Measurements from ENCODE around the gene HOXA7.

HOXA7 gene

DNA sequence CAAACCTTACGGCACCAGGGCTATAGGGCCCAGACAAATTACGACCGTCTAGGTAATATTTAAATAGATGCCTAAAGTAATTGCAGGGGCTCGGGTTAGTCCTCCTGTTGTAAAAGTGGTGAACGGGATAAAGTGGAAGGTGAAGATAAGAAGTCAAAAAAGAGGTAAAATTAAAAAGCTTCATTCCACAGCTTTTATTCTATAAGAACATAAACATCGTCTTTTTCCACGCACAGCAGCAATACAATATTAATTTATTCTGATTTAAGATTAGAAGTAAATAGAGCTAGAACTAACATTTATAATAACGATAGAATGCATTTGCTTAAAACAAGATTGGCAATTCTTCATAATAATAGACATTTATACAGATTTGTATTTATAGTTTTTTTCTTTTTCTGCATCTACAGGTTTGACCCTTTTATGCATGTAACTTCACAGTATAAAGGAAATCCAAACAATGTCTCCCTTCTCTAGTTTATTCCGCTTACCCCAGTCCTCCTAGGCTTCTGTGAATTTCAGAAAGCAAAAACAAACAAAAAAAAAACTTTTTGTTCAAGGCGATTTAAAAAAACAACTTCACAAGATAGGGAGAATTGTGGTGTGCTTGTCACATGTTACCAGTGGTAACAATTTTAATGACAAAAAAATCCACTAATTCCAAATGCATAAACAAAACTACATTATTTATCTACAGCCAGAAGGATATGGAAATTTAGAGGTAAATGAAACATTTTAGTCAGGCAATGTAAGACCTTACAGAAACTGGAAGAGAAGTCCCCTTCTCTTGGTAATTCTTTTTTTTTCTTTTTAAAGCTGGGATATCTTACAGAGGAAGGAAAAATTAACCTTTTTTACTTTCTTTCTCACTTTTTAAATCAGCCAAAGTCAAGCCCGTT, 14.2 kb upstream of the HOXA7 start:
- DNase-seq: no peak

DNA sequence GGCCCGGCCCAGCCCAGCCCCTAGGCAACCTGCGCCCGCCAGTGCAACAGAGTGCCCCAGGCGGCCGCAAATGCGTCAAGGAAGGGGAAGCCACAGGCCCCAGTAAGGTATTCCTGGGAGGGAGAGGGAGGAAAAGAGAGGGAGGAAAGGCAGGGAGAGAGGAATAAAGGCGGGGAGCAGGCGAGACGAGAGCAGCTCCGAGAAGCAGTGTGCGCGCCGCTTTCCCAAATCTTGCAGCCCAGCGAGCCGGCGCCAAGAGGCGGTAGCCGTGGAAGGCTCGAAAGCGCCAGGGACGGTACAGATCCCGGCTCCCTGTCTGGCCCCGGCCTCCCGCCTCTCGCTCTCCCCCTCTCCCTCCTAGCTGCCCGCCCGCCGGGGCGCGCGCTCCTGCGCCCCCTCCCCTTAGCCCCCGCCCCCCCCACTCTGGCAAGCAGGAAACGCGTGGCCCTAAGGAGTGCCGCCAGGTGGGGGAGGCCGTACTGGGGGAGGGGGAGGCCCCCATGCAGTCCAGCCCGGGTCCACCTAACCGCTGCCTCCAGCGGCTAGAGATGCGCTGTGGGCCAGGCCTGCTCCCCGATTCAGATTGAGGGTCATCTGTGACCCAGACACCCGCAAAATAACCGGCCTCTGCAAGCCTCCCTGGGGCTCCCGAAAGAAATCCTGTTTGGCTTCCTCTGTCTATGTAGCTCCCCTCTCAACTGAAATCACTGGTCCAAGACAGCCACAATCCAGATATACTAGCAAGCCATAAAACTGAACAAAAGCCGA, 13.4 kb upstream of the HOXA7 start:
- DNase-seq: no peak

DNA sequence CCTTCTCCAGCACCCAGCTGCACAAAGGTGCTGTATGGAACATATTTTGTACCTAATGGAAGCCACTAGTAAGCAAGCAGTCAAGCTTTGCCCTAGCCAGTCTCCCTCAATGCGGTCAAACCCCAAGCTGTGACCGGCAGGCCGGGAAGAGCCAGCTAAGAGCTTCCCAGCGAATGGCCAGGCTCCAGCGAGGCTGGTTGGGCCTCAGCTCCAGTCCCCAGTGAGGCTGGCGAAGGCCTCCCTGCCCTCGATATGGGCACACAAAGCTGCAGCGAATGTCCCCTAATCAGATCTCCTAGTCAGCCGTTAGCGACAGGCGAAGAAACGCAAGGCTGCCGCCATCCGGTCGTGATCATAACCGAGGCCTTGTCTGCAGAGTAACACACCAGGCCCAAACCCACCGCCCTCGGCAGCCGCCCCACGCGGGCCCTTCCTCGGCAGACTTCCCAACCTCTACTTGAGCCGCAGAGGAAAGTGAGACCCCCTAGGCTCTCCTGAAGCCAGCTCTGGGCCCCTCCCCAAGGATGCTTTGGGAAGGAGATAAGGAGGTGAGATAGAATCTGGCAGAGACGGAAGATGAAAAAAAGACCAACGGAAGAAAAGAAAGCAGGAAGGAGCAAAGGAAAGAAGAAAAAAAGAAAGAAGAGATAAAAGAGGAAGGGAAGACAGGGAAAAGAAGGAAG, 11.9 kb upstream of the HOXA7 start:
- no peak for DNase-seq

DNA sequence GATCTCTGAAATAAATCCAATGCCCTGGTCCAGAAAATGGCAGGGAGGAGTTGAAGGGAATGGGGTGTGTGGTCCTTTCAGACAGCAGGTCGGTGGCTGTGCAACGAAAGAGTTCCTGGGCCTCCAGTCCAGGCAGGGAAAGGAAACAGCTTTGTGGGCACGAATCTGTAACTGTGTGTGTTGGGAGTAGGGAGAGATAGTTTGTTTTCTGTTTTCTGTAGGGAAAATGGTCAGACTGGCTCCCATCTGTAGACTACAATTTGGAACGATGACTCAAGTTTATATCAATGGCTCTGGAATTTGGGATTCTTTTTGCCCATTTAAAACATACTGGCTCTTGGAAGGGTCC, 11.4 kb upstream of the HOXA7 start:
- DNase-seq: no peak

DNA sequence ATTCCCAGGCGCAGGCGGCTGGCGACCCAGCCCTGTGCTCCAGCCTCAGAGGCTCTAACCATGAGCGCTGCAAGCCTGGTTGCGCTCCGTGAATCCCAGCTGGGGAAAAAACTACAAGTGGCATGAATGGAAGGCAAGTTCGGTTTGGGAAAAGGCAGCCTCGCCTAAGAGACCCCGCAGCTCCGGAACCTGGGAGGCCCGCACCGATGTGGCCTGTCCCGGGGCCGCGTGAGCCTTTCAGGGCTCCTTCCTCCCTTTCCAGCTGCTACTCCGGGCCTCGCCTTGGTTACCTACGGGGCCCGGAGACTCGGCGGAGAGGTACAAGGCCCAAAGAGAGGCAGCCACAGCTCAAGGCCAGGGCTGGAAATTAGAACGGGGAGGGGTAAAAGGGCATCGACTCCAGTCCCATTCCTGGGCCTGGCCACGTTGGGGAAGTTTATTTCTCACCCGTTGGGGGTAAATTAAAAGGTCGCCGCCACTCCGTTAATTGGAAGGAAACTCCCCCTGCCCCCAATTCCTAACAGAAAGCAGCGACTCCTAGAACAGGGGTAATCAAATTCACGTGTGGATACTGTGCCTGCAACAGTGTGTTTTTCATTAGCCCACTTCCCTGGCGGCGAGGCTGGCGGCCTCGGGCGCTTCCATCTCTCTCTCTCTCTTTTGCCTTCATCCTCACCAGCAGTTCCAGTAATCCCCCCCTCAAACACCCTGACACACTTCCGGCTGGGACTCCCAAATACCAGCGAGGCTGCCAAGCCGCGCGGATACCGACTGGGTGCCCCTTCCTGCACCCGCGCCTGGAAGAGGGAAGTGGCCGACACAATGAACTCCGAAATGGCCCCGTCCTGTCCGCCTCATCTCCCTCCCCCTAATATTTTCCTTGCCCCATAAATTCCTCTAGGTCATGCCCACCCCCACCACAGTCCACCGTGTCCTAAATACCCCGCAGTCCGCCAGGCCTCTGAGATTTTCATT, 10.3 kb upstream of the HOXA7 start:
- DNase-seq: no peak

DNA sequence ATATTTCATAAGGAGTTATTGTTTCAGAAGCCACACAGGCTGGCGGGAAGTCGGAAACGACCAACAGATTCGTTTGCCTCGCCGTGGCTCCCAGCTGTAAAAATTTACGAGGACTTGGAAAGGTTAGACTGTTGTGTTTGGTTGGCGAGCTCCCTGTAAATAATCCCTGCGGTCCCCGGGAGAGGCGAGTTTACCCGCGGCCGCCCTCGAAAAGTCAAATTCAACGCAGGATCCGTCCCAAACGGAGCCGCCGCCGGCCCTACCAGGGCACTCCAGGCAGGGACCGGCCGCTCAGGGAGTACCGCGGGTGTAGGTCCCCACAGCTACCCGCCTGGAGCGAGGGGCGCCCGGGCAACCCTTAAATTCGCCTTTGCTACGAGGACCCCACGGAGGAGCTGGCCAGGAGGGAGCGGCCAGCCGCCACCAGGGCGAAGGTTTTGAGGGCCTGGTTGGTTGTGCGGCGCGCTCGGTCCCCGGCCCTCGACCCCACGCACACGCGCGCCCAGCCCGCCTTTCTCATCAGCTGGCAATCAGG, 9.6 kb upstream of the HOXA7 start:
- no peak for DNase-seq

DNA sequence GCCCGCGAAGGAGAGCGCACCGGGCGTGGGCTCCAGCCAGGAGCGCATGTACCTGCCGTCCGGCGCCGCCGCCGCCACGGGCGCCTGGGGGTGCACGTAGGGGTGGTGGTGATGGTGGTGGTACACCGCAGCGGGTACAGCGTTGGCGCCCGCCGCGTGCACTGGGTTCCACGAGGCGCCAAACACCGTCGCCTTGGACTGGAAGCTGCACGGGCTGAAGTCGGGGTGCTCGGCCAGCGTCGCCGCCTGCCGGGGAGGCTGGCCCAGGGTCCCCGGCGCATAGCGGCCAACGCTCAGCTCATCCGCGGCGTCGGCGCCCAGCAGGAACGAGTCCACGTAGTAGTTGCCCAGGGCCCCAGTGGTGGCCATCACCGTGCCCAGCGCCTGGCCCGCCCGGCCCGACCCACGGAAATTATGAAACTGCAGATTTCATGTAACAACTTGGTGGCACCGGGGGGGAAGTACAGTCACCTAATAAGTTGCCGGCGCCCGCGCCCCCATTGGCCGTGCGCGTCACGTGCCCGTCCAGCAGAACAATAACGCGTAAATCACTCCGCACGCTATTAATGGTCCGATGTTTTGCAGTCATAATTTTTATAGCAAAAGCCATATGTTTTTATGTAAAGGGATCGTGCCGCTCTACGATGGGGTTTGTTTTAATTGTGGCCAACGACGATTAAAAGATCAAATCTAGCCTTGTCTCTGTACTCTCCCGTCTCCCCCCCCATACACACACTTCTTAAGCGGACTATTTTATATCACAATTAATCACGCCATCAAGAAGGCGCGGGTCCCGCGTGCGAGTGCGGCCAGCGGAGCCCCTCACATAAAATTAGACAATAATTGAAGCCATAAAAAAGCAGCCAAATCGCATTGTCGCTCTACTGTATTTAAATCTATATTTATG, 8.9 kb upstream of the HOXA7 start, which contains the start of gene HOXA9:
Gene HOXA9 (minus strand): TSS at position 449 of the 907 bp plus-strand sequence. CDS start 80 bp downstream, at position 369.
- DNase-seq: no peak

DNA sequence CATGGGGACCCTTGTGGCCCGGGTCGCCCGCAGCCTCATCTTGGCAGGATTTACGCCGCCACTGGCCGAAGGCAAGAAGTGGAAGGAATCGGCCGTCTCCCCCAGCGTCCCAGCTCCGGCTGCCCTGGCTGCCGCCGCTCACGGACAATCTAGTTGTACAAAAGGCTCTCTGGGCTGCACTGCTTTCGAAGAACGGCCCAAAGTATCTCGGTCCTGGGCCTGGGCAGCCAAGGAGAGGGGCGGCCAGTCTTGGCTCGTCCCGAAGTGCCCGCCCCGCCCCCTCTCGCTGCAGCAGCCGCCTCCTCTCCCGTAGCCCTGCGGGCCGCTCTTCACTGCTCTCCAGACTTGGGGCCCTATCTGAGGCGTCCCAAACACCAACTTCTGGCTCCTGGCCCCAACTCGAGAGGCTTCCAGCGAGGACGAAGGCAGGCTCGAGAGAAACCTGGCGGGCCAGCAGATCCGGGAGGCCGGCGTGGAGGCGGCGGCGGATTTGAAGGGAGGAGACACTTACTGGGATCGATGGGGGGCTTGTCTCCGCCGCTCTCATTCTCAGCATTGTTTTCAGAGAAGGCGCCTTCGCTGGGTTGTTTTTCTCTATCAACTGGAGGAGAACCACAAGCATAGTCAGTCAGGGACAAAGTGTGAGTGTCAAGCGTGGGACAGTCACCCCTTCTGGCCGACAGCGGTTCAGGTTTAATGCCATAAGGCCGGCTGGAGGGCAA, 8.1 kb upstream of the HOXA7 start:
- DNase-seq: no peak

DNA sequence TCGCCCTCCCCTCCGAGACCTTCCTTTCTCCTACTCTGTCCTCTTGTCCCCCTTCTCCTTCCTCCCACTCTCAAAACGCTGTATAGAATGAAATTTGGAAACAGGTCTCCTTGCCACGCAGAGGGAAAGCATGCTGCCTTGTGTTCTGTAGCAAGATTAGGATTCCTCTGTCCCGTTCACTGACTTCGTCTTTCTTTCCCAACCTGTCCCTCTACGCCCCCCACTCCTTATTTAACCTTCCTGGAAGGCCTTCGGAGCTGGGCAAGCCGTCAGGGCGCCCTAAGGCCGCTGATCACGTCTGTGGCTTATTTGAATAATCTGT, 7.5 kb upstream of the HOXA7 start:
- DNase-seq: no peak

DNA sequence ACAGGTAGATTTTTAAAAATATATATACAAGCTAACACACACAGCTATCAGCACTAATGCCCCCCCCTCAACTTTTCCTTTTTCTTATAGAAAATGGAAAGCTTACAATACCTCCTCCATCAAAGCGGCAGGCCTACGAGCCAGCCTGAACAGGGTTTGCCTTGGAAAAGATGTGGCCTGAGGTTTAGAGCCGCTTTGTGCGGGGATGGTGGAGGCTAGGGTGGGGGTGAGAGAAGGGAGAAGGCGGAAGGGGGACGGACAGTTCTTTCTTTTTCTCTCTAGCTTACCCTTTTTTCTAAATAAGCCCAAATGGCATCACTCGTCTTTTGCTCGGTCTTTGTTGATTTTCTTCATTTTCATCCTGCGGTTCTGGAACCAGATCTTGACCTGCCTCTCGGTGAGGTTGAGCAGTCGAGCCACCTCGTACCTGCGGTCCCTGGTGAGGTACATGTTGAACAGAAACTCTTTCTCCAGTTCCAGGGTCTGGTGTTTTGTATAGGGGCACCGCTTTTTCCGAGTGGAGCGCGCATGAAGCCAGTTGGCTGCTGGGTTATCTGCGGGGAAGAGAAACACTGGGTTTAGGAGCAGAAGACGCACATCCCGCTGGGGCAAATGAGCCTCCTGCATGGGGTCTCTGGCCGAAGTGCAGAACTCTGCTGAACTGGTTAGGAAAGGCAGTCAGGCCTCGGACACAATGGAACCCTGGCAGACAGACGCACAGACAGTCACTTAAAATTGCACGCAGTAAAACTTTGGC, 7.0 kb upstream of the HOXA7 start:
- DNase-seq: no peak

DNA sequence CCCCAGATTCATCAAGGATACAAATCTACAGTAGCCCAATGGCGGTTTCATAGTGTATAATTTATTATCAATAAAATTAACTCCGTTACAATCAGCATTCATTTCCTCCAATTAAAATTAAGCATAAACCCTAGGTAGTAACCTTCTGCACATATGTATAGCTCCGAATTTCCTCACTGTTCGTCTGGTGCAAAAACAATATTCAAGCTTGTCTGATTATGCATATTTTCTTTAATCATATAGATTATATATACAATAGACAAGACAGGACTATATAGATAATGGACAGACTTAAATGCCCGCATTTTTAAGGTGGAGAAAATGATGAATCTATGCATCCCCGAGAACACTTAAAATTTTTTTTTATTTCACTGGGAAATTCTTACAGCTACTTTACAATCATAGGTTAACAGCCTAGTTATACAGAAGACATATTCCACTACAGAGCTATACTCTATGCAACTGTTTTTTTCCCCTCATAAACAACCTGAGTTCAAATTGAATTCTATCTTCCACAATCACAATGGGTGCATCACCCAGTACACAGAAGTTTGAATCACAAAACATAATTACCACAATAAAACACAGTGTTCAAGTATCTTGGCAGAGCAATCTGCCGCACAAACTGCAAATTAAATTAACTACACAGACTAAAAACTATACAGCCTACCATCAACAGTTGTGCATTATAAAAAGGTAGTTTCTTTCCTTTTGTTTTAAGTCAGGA, 6.2 kb upstream of the HOXA7 start:
- DNase-seq: no peak

DNA sequence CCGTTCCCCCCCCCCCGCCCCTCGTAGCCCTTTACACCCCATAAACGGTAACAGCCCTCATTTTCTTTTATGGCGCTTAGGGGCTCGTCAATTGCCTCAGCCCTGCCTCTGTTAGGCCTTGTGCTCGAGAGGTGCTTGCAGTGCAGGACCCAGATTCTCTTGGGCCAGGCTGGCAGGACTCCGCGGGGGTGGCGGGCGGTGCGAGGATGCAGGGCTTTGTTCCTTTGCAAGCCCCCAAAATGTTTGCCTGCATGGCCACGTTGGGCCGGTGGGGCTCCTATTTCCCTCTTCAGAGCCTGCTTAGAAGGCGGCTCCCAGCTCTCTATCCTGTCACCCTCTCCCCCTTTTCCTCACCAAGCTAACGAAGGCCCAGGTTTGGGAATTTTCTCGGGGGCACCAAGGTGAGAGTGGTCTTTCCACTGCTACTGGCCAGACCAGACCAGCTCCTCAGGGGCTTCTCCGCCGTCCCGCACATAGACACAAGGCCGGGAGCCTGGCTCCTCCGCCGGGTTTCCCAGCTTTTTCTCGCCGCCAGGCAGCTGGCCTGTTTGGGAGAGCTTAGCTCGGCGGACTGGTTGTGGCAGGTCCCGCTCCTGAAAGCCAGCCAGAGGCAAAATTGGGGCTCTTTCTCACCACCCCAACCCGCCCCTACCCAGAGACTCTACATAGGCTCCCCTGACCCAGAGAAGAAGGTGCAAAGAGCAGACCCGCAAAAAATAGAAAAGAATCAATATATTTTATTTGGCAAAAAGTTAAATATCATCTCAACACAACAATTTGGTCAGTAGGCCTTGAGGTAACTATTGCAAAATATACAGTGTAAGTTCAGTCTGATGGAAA, 5.5 kb upstream of the HOXA7 start:
- no peak for DNase-seq

DNA sequence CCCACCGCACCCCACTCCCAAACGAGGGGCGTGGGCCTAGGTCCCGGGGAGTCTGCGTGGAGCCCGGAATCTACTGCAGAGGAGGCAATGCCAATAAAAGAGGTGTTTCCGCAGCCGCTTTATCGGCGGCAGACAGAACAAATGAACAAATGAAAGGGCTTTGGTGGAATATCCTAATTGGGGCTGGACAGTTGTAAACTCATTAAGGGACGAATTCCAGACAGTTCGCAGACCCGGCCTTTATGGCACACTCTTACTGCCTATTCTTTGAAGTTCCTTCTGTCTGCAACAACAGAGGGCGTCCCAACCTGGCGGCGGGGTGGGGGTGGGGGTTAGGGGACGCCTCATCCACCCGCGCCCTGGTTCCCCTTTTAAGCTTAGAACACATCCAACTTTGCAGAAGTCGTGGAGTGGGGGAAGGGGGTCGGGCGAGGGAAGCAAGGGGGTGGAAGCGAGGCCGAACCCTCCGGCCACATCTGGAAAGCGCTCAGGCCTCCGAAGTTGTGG, 4.8 kb upstream of the HOXA7 start:
- no peak for DNase-seq

DNA sequence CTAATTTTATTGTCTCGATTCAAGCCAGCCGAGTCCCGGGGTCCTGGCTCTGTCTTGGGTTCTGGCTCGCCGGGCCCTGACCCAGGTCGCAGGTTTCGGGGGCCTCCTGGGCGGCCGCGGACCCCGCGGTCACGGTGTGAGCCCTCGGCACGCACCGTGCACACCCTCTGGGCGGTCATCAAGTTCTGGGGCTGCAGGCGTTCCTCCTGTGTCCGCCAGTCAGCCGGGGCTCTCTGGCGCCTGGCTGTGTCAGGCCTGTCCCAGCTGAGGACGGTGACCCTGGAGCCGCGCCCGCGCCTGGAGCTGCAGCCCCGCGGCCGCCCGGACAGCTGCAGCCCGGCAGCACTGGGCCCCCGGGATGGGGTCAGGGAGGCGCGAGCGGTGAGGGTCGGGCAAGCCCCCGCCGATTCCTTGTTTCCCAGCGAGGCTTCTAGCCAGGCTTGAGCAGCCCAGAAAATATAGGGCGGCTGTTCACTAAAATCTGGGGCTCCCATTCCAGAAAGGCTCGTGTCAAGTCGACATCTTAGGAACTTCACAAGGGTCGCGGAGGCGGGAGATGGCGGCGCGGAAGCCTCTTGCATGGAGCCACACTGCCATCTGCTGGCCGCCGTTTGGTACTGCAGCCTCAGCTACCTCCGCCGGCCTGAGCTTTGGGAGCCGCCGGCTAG, 4.2 kb upstream of the HOXA7 start:
- peak; percentile 79 for DNase-seq

DNA sequence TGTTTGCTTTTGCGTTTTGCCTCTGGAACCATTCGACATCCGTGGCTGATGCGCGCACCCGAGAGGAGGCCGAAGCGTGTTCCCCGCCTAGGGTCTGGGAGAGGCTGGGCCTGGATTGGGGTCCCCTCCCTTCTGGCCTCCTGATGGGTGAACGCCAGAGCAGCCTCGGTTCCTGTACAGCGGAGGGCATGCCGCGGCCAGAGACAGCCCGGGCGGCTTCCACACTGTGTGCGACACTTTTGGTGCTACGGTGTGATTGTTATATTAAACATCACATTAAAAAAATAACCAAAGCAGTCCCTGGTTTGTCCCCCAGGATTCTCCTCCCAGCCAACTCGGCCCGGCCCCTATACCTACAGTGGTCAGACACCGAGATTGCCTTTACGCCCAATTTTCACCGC, 3.7 kb upstream of the HOXA7 start:
- DNase-seq: no peak

DNA sequence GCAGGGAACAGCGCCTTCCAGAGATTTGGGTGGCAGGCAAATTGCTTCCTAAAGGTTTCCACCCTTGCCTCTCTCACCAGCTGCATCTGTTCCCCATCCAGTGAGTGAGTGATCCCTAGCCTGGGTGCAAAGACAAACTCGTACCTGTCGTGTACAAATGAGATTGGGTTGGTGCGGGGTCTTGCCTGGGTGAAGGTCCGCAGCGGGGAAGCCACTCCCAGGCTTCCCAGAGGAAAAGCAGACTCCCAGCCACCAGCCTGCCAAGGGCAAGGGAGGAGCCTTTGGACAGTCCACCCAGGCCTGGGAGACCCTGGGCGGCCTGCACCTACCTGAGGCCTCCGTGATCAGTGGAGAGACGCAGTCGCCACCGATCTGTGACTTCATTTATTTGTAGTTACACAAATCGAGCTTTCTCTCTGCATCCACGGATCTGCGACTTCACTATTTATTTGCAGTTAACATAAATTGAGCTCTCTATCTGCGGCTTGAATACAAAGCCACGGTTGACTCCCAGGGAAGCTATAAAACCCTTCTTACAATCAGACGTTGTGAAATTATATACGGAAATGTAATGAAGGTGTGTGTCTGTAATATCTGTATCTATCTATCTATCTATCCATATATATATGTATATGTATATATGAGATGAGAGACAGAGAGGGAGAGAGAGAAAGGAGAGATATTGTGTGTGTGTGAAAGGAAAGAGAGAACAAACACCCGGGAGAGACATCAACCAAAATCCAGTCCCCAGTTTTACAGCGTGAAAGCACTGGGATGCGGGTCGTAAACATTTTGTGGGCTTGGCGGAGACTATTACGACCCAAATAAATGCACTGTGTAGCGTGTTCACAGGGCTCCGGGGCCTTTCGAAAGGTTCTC, 3.0 kb upstream of the HOXA7 start:
- DNase-seq: no peak

Data from effector CD8-positive, alpha-beta T cell (primary cell).